ENCODE measurements around the gene SLC39A8.
"Not testable (repeated sequence)": the region's sequence is repeated elsewhere in the genome, so short reads cannot be mapped to it uniquely, and the experiment has no call there.

Gene SLC39A8

GRCh38 chr4:102252171-102252570 lies 93.1 kb downstream of the SLC39A8 start:
- Mint-ChIP-seq H3K4me1 (ENCODE audit: low read depth) (no peaks in the 10 kb centered on the region), H3K27ac (no peak overlapping the region), H3K27me3 (ENCODE audit: low read depth) (no peaks in the 10 kb centered on the region), H3K9me3 (no peaks in the 10 kb centered on the region), H3K36me3 (ENCODE audit: low read depth) (no peaks in the 10 kb centered on the region), H3K4me3 (no peak overlapping the region)

- Mint-ChIP-seq H3K4me1 (ENCODE audit: low read depth) (no peaks in the 10 kb centered on the region), H3K36me3 (ENCODE audit: low read depth) (no peaks in the 10 kb centered on the region), H3K27ac (no peak overlapping the region), H3K27me3 (ENCODE audit: low read depth) (no peaks in the 10 kb centered on the region), H3K9me3 (no peaks in the 10 kb centered on the region), H3K4me3 (no peak overlapping the region)
Measured at GRCh38 chr4:102250341-102250740, 94.9 kb downstream of the SLC39A8 start.

GRCh38 chr4:102247041-102247440 lies 98.2 kb downstream of the SLC39A8 start:
- H3K4me3 Mint-ChIP-seq, result no peak overlapping the region
- H3K27ac Mint-ChIP-seq, result no peak overlapping the region
- H3K36me3 Mint-ChIP-seq (ENCODE audit: low read depth), result no peaks in the 10 kb centered on the region

GRCh38 chr4:102246416-102246815 lies 98.9 kb downstream of the SLC39A8 start:
- no peak overlapping the region for H3K27ac Mint-ChIP-seq
- H3K4me1 Mint-ChIP-seq (ENCODE audit: low read depth), result no peaks in the 10 kb centered on the region
- H3K4me3 Mint-ChIP-seq, result no peak overlapping the region
- peaks cover 10% of the 10 kb centered on the region for H3K9me3 Mint-ChIP-seq
- H3K27me3 Mint-ChIP-seq (ENCODE audit: low read depth), result no peaks in the 10 kb centered on the region
- H3K36me3 Mint-ChIP-seq (ENCODE audit: low read depth), result no peaks in the 10 kb centered on the region

More at GRCh38 chr4:102247041-102247440, 98.2 kb downstream of the SLC39A8 start:
- H3K27me3 Mint-ChIP-seq (ENCODE audit: low read depth), result no peaks in the 10 kb centered on the region
- H3K9me3 Mint-ChIP-seq, result peaks cover 10% of the 10 kb centered on the region
- H3K4me1 Mint-ChIP-seq (ENCODE audit: low read depth), result no peaks in the 10 kb centered on the region

GRCh38 chr4:102244878-102245535 lies 100.3 kb downstream of the SLC39A8 start:
- Mint-ChIP-seq H3K4me3 (no peak overlapping the region), H3K27me3 (ENCODE audit: low read depth) (no peaks in the 10 kb centered on the region), H3K36me3 (ENCODE audit: low read depth) (no peaks in the 10 kb centered on the region), H3K9me3 (peaks cover 10% of the 10 kb centered on the region), H3K27ac (no peak overlapping the region), H3K4me1 (ENCODE audit: low read depth) (no peaks in the 10 kb centered on the region)

- not testable (repeated sequence) for H3K36me3 Mint-ChIP-seq (ENCODE audit: low read depth); H3K27ac Mint-ChIP-seq; H3K27me3 Mint-ChIP-seq (ENCODE audit: low read depth); H3K4me3 Mint-ChIP-seq; H3K4me1 Mint-ChIP-seq (ENCODE audit: low read depth)
- H3K9me3 Mint-ChIP-seq, result peaks cover 10% of the 10 kb centered on the region
Measured at GRCh38 chr4:102243296-102243695, 102.0 kb downstream of the SLC39A8 start.

- no peaks in the 10 kb centered on the region for H3K27me3 Mint-ChIP-seq (ENCODE audit: low read depth)
- no peak overlapping the region for H3K27ac Mint-ChIP-seq
- no peak overlapping the region for H3K4me3 Mint-ChIP-seq
- H3K36me3 Mint-ChIP-seq (ENCODE audit: low read depth), result no peaks in the 10 kb centered on the region
- H3K4me1 Mint-ChIP-seq (ENCODE audit: low read depth), result no peaks in the 10 kb centered on the region
- H3K9me3 Mint-ChIP-seq, result peaks cover 12% of the 10 kb centered on the region
Measured at GRCh38 chr4:102234243-102234838, 110.9 kb downstream of the SLC39A8 start.

- Mint-ChIP-seq H3K4me1 (ENCODE audit: low read depth) (no peaks in the 10 kb centered on the region), H3K9me3 (peaks cover 4% of the 10 kb centered on the region), H3K27me3 (ENCODE audit: low read depth) (no peaks in the 10 kb centered on the region), H3K36me3 (ENCODE audit: low read depth) (no peaks in the 10 kb centered on the region), H3K27ac (no peak overlapping the region), H3K4me3 (no peak overlapping the region)
Measured at GRCh38 chr4:102230194-102230593, 115.1 kb downstream of the SLC39A8 start.

GRCh38 chr4:102227388-102227787 lies 117.9 kb downstream of the SLC39A8 start:
- Mint-ChIP-seq H3K36me3 (ENCODE audit: low read depth) (no peaks in the 10 kb centered on the region), H3K27me3 (ENCODE audit: low read depth) (no peaks in the 10 kb centered on the region), H3K4me3 (no peak overlapping the region), H3K27ac (no peak overlapping the region), H3K4me1 (ENCODE audit: low read depth) (no peaks in the 10 kb centered on the region), H3K9me3 (peaks cover 4% of the 10 kb centered on the region)

GRCh38 chr4:102223461-102223860 lies 121.8 kb downstream of the SLC39A8 start:
- no peaks in the 10 kb centered on the region for H3K36me3 Mint-ChIP-seq (ENCODE audit: low read depth)
- H3K27me3 Mint-ChIP-seq (ENCODE audit: low read depth), result peaks cover 4% of the 10 kb centered on the region
- no peak overlapping the region for H3K4me3 Mint-ChIP-seq
- H3K27ac Mint-ChIP-seq, result no peak overlapping the region
- no peaks in the 10 kb centered on the region for H3K4me1 Mint-ChIP-seq (ENCODE audit: low read depth)
- peaks cover 8% of the 10 kb centered on the region for H3K9me3 Mint-ChIP-seq

GRCh38 chr4:102222838-102223409 lies 122.4 kb downstream of the SLC39A8 start:
- H3K4me1 Mint-ChIP-seq (ENCODE audit: low read depth), result no peaks in the 10 kb centered on the region

GRCh38 chr4:102219129-102219528 lies 126.2 kb downstream of the SLC39A8 start:
- Mint-ChIP-seq H3K4me3 (no peak overlapping the region), H3K27ac (no peak overlapping the region), H3K27me3 (ENCODE audit: low read depth) (peaks cover 4% of the 10 kb centered on the region), H3K4me1 (ENCODE audit: low read depth) (no peaks in the 10 kb centered on the region), H3K9me3 (peaks cover 7% of the 10 kb centered on the region), H3K36me3 (ENCODE audit: low read depth) (no peaks in the 10 kb centered on the region)

More at GRCh38 chr4:102222838-102223409, 122.4 kb downstream of the SLC39A8 start:
- Mint-ChIP-seq H3K27ac (no peak overlapping the region), H3K27me3 (ENCODE audit: low read depth) (peaks cover 4% of the 10 kb centered on the region), H3K36me3 (ENCODE audit: low read depth) (no peaks in the 10 kb centered on the region), H3K9me3 (peaks cover 7% of the 10 kb centered on the region), H3K4me3 (no peak overlapping the region)

GRCh38 chr4:102218656-102219055 lies 126.6 kb downstream of the SLC39A8 start:
- Mint-ChIP-seq H3K27ac (no peak overlapping the region), H3K27me3 (ENCODE audit: low read depth) (peaks cover 4% of the 10 kb centered on the region), H3K4me1 (ENCODE audit: low read depth) (no peaks in the 10 kb centered on the region), H3K9me3 (peaks cover 7% of the 10 kb centered on the region), H3K36me3 (ENCODE audit: low read depth) (no peaks in the 10 kb centered on the region), H3K4me3 (no peak overlapping the region)

GRCh38 chr4:102217775-102218355 lies 127.4 kb downstream of the SLC39A8 start:
- Mint-ChIP-seq H3K27me3 (ENCODE audit: low read depth) (peaks cover 4% of the 10 kb centered on the region), H3K4me3 (no peak overlapping the region), H3K36me3 (ENCODE audit: low read depth) (no peaks in the 10 kb centered on the region), H3K27ac (no peak overlapping the region), H3K4me1 (ENCODE audit: low read depth) (no peaks in the 10 kb centered on the region), H3K9me3 (peaks cover 7% of the 10 kb centered on the region)

GRCh38 chr4:102217345-102217744 lies 127.9 kb downstream of the SLC39A8 start:
- Mint-ChIP-seq H3K9me3 (peaks cover 6% of the 10 kb centered on the region), H3K27ac (no peak overlapping the region), H3K4me3 (no peak overlapping the region), H3K27me3 (ENCODE audit: low read depth) (peaks cover 4% of the 10 kb centered on the region), H3K36me3 (ENCODE audit: low read depth) (no peaks in the 10 kb centered on the region), H3K4me1 (ENCODE audit: low read depth) (no peaks in the 10 kb centered on the region)

Data from T-helper 1 cell treated with Interleukin-12 subunit alpha and Interleukin-12 subunit beta and Interleukin-4 antibody, amounts not matched to agents 30 μg/mL and 1 μg/mL, for 36 hours (primary cell).